Upper lobe of right lung (tissue), 1 donor: ENCODE data around the gene NKD2. TPM values are rescaled to one million over a fixed set of nuclear protein-coding genes. Genes with fewer than 3 reads are reported as not detected.
"Not testable (repeated sequence)": the region's sequence is repeated elsewhere in the genome, so short reads cannot be mapped to it uniquely, and the experiment has no call there.

Experiments used
- ATAC-seq: fragments of 200-7000 bp; cut with Tn5 transposase; one replicate; pipeline ENCODE4 v1.9.1; 2020; ENCODE audit warnings: mild to moderate bottlenecking, moderate library complexity
- DNase-seq: peaks from one replicate; pipeline ENCODE4 v3.0.0-alpha.2; 2020
- H3K27ac ChIP-seq: fragments of 200-600 bp; one replicate; pipeline ENCODE4 v1.8.0; 2022
- H3K27me3 ChIP-seq: fragments of 200-600 bp; one replicate; pipeline ENCODE4 v1.8.0; 2022; ENCODE audit warnings: mild to moderate bottlenecking
- H3K36me3 ChIP-seq: fragments of 200-600 bp; one replicate; pipeline ENCODE4 v1.8.0; 2022
- H3K4me1 ChIP-seq: fragments of 200-600 bp; one replicate; pipeline ENCODE4 v1.8.0; 2022
- H3K4me3 ChIP-seq: fragments of 200-600 bp; one replicate; pipeline ENCODE4 v1.8.0; 2022; ENCODE audit warnings: mild to moderate bottlenecking
- H3K9me3 ChIP-seq: fragments of 200-600 bp; one replicate; pipeline ENCODE4 v1.8.0; 2022
- CTCF ChIP-seq: fragments of 200-600 bp; IDR thresholded peaks from one replicate; pipeline ENCODE4 v1.8.0; 2022; ENCODE audit warnings: antibody characterized with exemption
- intact Hi-C: fragments of 100-400 bp; cut with DNase I; formaldehyde crosslinking; loops from one replicate; pipeline ENCODE4 v1.11.0; 2022
- total RNA-seq: library from RNA; stranded (reverse); fragmentation: NEBNext Ultra II Directional; extraction: Animal tissue kit (Norgen Biotek cat#: 25700); gene quantifications from one replicate; pipeline ENCODE4 v1.2.1, GENCODE V29; 2021
- donor health status: DM: no; HTN: yes; CAD: no; lungs with severe emphysema.

Gene NKD2
- total RNA-seq, 1 donor from 2014 or later: 64.4 TPM

DNA sequence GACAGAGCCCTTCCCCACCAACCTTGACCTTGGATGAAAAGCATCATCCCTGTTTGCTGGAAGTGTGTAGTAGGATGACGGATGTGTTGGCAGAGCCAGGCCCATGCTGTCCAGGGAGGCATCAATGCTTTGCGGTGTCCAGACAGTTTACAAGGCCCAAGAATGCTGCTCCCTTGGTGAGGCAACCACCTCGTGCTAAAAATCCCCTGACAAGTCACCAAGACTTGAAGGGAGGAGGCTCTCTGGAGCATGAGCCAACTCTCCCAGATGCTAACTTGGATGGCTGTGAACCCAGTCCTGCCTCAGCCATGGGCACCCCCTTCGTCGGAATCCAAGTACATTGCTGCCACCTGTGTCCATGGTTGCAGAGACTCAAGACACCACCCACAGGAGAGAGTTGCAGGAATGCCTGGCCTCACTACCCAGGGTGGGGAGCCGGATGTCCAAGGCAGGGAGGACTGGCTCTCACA, 9.5 kb upstream of the NKD2 start:
- DNase-seq (peak; percentile 63), ATAC-seq (peak; percentile 43)
- intact Hi-C loops: no loop called here
- Histone ChIP-seq H3K9me3 (no peaks in the 10 kb centered on the region), H3K27me3 (no peaks in the 10 kb centered on the region), H3K36me3 (no peaks in the 10 kb centered on the region), H3K4me3 (no peak overlapping the region), H3K27ac (peak overlapping the region; percentile 82), H3K4me1 (peaks cover 12% of the 10 kb centered on the region)
- TF ChIP-seq CTCF: no peak

- no peak for DNase-seq
- TF ChIP-seq CTCF: no peak
- Histone ChIP-seq H3K4me3 (no peak overlapping the region), H3K4me1 (peaks cover 16% of the 10 kb centered on the region), H3K27me3 (no peaks in the 10 kb centered on the region), H3K36me3 (no peaks in the 10 kb centered on the region), H3K27ac (peak overlapping the region; percentile 82), H3K9me3 (no peaks in the 10 kb centered on the region)
- ATAC-seq: no peak
- intact Hi-C loops: loop anchor here (10.0 kb wide), 1 partner anchor 135 kb away; no protein-coding TSS in a partner anchor
These were observed 8.9 kb upstream of the NKD2 start for GRCh38 chr5:999724-1000123.

DNA sequence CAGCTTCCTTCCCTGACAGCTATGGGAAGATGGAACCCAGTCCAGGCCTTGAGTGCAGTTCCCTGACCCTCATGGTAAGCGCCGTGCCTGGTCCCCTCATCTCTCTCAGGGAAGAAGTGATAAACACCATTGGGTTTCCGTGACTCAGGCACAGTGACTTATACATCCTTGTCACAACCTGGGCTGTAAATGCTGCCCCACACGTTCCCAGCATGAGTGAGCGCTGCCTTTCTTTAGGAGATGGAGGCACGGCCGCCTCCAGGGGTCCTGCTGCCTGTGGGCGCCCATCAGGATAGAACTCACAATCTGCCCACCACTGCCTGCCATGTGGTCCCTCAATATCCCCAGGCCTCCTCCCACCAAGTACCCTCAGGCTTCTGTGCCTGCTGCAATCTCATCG, 8.3 kb upstream of the NKD2 start:
- no peak overlapping the region for H3K27ac ChIP-seq
- H3K36me3 ChIP-seq: no peaks in the 10 kb centered on the region
- intact Hi-C loops: loop anchor here (10.0 kb wide), 1 partner anchor 134 kb away; no protein-coding TSS in a partner anchor
- no peak for TF ChIP-seq CTCF
- no peaks in the 10 kb centered on the region for H3K9me3 ChIP-seq
- ATAC-seq (no peak), DNase-seq (no peak)
- H3K4me1 ChIP-seq: peaks cover 21% of the 10 kb centered on the region
- H3K4me3 ChIP-seq: no peak overlapping the region
- H3K27me3 ChIP-seq: no peaks in the 10 kb centered on the region

DNA sequence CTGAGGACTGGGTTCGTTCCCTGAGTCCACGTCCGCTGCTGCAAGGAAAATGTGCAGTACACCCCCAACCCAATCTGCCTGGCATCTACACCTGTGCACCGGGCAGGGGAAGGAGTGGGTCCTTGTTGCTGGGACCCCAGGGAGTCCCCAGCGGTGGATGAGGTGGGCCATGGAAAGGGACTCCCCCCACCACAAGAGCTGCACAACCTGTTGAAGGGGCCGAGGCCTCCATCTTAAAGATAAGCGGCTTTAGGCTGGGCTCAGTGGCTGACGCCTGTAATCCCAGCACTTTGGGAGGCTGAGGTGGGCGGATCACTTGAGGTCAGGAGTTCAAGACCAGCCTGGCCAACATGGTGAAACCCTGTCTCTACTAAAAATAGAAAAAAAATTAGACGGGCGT, 7.8 kb upstream of the NKD2 start:
- not testable (repeated sequence) for H3K4me3 ChIP-seq, H3K36me3 ChIP-seq, H3K27ac ChIP-seq, DNase-seq, ATAC-seq, H3K9me3 ChIP-seq, H3K27me3 ChIP-seq
- peaks cover 25% of the 10 kb centered on the region for H3K4me1 ChIP-seq
- intact Hi-C loops: loop anchor here (10.0 kb wide), 1 partner anchor 134 kb away; no protein-coding TSS in a partner anchor

DNA sequence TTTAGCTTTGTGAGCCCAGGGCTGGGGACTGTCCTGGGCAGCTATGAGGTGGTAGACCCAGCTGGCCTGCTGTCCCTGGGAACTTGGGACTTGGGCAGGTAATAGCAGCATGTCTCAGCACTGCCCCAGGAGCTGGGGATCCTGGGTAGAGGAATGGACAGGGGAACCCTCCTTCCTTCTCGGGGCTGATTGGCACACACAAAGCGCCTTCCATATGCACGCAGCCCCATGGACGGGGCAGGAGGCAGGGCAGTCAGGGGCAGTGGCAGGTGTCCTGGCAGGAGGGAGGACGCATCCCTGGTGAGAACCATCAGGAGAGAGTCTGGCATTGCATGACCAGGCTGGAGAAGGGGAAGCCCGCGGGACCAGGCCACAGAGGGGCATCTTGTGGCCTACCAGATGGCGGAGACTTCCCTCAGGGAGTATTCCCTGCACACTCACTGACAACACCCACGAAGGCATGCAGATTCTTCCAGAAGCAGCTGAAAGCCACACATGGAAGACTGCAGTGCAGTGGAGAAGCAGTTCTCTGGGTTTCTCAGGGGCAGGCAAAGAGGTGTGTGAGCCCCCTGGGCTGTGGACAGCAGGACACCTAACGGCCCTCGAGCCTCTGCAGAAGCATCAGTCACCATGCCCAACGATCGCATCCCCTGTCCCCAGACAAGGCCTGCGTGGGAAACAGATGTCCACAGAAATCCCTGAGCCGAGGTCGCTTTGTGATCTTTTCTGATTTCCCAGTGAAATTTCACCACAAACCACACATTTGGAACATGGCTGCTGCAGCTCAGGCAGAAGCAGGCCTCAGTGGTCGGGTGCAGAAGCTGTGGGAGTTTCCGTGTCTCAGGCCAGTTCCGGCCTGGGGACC, 7.0 kb upstream of the NKD2 start:
- Histone ChIP-seq H3K36me3 (no peaks in the 10 kb centered on the region), H3K27me3 (no peaks in the 10 kb centered on the region), H3K27ac (no peak overlapping the region), H3K9me3 (no peaks in the 10 kb centered on the region), H3K4me3 (no peak overlapping the region), H3K4me1 (peaks cover 25% of the 10 kb centered on the region)
- DNase-seq (peak; percentile 57), ATAC-seq (no peak)
- intact Hi-C loops: loop anchor here (10.0 kb wide), 1 partner anchor 133 kb away; no protein-coding TSS in a partner anchor
- no peak for TF ChIP-seq CTCF

- Histone ChIP-seq H3K4me3 (no peak overlapping the region), H3K36me3 (no peaks in the 10 kb centered on the region), H3K27ac (no peak overlapping the region), H3K9me3 (no peaks in the 10 kb centered on the region), H3K4me1 (peaks cover 24% of the 10 kb centered on the region), H3K27me3 (no peaks in the 10 kb centered on the region)
- ATAC-seq: no peak
- no peak for TF ChIP-seq CTCF
- intact Hi-C loops: loop anchor here (10.0 kb wide), 1 partner anchor 133 kb away; no protein-coding TSS in a partner anchor
- DNase-seq: no peak
These were observed 6.4 kb upstream of the NKD2 start for GRCh38 chr5:1002271-1002546.
